ENCODE results near the gene DCST2. TPM values are rescaled to one million over a fixed set of nuclear protein-coding genes. Genes with fewer than 3 reads are reported as not detected.

DCST2 gene
- total RNA-seq, 1 donor from 2014 or later, result under 0.01 TPM

DNA sequence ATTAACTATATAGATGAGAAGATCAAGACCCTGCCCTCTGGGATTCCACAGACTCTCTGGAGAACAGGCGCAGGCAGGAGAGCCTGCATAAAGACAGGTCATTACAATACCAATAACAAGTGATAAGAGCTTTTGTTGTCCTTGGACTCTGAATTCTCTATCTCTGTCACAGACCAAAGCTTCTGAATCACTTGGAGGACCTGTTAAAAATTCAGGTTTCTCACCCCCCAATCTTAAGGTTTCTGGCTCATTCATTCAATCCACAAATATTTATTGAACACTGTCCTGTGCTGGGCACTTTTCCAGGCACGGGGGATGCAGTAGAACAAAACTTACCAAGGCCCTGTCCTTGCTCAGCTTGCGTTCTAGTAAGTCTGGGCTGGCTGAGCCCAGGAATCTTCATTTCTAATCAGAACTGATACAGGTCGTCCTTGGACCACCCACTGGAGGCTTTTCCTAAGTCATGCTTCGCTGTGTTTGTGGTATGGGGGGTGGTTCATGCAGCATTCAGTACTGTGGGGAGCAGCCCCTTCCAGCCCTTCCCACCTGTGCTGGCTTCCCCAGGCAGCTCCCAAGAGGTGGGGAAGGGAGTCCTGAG is 31.4 kb upstream of the DCST2 start:
- DNase-seq (ENCODE audit: low read depth) (no peak), FAIRE-seq (no peak)
- Histone ChIP-seq H3K36me3 (ENCODE audit: control insufficient read depth, insufficient read depth, low read length) (peaks cover 24% of the 10 kb centered on the region), H3K27me3 (ENCODE audit: control insufficient read depth, insufficient read depth, low read length) (no peaks in the 10 kb centered on the region), H3K4me3 (ENCODE audit: low read depth, low read length) (no peak overlapping the region)
- TF ChIP-seq, protein P1, sequence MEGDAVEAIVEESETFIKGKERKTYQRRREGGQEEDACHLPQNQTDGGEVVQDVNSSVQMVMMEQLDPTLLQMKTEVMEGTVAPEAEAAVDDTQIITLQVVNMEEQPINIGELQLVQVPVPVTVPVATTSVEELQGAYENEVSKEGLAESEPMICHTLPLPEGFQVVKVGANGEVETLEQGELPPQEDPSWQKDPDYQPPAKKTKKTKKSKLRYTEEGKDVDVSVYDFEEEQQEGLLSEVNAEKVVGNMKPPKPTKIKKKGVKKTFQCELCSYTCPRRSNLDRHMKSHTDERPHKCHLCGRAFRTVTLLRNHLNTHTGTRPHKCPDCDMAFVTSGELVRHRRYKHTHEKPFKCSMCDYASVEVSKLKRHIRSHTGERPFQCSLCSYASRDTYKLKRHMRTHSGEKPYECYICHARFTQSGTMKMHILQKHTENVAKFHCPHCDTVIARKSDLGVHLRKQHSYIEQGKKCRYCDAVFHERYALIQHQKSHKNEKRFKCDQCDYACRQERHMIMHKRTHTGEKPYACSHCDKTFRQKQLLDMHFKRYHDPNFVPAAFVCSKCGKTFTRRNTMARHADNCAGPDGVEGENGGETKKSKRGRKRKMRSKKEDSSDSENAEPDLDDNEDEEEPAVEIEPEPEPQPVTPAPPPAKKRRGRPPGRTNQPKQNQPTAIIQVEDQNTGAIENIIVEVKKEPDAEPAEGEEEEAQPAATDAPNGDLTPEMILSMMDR (IDR thresholded peaks at IDR 0.05; ENCODE audit: insufficient read depth, low read length, severe bottlenecking), result no peak

DNA sequence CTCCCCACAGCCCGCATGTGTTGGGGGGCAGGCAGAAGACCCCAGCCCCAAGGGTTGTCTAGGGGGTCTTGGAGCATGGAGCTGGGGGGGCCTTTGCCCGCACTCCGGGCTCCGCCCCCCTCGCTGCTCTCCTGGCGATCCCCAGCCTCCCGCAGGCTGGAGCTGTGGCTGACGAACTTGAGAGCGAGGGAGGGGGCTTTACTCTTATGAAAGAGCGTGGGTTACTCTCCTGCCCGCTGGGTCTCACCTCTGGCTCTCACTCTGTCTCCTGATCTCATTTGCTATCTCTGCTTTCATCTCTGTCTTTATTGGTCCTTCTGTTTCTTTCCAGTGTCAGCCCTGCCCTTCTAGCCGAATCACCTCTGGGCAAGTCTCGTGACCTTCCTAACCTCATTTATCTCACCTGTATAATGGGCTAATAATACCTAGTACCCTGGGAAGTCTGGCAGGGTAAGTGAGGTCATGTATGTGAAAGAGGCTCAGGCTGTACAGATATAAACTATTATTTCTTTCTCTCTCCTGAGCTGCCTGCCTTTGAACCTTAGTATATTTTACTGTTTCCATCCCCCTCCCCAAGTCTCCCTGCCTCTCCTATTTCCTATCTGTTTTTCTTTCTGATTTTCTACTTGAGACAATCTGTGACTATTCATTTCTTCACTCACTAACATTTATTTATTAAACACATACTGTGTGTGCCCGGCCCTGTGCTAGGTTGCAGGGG is 30.7 kb upstream of the DCST2 start:
- FAIRE-seq, result no peak
- Histone ChIP-seq H3K27me3 (ENCODE audit: control insufficient read depth, insufficient read depth, low read length) (no peaks in the 10 kb centered on the region), H3K36me3 (ENCODE audit: control insufficient read depth, insufficient read depth, low read length) (peaks cover 28% of the 10 kb centered on the region), H3K4me3 (ENCODE audit: low read depth, low read length) (peak overlapping the region; percentile 83)
- TF ChIP-seq, protein P1 (IDR thresholded peaks at IDR 0.05; ENCODE audit: insufficient read depth, low read length, severe bottlenecking), result no peak
- peak; percentile 16 for DNase-seq (ENCODE audit: low read depth)

DNA sequence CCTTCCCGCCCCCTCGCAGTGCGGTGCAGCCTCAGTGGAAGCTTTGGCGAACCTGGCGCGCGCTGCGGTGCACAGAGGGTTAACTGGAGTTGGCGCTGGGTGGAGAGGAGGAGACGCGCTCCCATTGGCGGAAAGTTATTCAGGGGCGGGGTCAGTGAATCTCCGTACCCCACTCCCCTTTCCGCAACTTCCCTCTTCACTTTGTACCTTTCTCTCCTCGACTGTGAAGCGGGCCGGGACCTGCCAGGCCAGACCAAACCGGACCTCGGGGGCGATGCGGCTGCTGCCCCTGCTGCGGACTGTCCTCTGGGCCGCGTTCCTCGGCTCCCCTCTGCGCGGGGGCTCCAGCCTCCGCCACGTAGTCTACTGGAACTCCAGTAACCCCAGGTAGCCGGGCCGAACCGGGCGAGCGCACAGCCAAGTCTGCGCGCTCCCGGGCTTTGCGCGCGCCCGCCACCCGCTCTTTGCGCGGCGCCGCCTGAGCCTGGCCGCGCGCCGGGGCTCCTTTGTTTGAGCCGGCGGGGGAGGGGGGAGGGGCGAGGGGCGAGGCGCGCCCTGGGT is 30.0 kb upstream of the DCST2 start, which contains the start of gene EFNA4:
Gene EFNA4 (plus strand): TSS at position 191 of the 561 bp plus-strand sequence. CDS start 84 bp downstream, at position 275.
- DNase-seq (ENCODE audit: low read depth) (peak; percentile 82), FAIRE-seq (no peak)
- TF ChIP-seq, protein P1 (IDR thresholded peaks at IDR 0.05; ENCODE audit: insufficient read depth, low read length, severe bottlenecking), result no peak
- no peaks in the 10 kb centered on the region for H3K27me3 ChIP-seq (ENCODE audit: control insufficient read depth, insufficient read depth, low read length)
- peaks cover 27% of the 10 kb centered on the region for H3K36me3 ChIP-seq (ENCODE audit: control insufficient read depth, insufficient read depth, low read length)
- peak within 1 kb of the TSS; percentile 83 for H3K4me3 ChIP-seq (ENCODE audit: low read depth, low read length)

DNA sequence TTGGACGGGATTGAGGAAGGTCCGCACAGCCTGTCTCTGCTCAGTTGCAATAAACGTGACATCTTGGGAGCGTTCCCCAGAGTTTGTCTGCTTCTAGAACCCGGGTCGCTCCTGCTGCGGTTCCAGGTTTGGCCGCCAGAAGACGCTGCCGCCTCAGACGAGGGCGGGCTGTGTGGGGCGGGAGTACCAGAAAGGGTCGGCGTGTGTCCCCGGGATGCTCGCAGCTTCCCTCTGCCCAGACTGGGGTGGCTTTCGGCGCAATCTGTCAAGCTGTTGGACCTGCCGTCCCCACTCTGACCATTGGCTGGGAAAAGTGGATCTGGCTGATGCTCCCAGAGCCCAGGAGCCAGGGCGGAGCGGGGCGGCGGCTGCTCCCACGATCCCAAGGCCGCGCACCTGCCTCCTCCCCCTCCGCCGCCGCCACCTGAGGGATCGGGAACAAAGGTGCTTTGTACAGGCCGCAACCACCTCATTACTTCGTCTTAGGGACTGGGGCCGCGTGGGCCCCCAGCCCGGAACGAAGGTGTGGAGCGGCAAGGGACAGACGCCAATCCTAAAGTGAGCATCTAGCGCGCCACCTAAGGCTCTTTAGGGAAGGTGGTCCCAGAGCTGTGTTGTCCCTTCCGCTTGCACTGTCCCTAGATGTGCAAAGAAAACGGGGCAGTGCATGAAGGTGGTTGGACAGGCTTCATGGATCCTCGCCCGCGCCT is 29.3 kb upstream of the DCST2 start:
- no peaks in the 10 kb centered on the region for H3K27me3 ChIP-seq (ENCODE audit: control insufficient read depth, insufficient read depth, low read length)
- H3K4me3 ChIP-seq (ENCODE audit: low read depth, low read length), result no peak overlapping the region
- no peak for FAIRE-seq
- TF ChIP-seq, protein P1 (IDR thresholded peaks at IDR 0.05; ENCODE audit: insufficient read depth, low read length, severe bottlenecking), result peak; percentile 90
- peak; percentile 18 for DNase-seq (ENCODE audit: low read depth)
- peaks cover 33% of the 10 kb centered on the region for H3K36me3 ChIP-seq (ENCODE audit: control insufficient read depth, insufficient read depth, low read length)

DNA sequence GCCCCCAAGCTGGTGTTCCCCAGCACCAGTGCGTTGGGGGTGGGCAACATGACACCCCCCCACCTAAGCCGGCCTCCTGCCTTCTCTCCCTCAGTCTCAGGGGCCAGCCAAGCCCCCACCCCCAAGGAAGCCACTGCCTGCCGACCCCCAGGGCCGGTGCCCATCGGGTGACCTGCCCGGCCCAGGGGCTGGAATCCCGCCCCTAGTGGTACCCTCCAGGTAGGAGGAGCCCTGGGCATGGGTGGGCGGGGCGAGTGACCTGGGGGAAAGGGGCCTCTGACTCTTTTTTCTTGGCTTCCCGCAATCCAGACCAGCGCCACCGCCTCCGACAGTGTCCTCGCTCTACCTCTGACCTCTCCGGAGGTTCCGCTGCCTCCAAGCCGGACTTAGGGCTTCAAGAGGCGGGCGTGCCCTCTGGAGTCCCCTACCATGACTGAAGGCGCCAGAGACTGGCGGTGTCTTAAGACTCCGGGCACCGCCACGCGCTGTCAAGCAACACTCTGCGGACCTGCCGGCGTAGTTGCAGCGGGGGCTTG is 28.6 kb upstream of the DCST2 start:
- TF ChIP-seq, protein P1 (IDR thresholded peaks at IDR 0.05; ENCODE audit: insufficient read depth, low read length, severe bottlenecking), result no peak
- H3K4me3 ChIP-seq (ENCODE audit: low read depth, low read length), result no peak overlapping the region
- DNase-seq (ENCODE audit: low read depth) (no peak), FAIRE-seq (no peak)
- H3K36me3 ChIP-seq (ENCODE audit: control insufficient read depth, insufficient read depth, low read length), result peaks cover 38% of the 10 kb centered on the region
- H3K27me3 ChIP-seq (ENCODE audit: control insufficient read depth, insufficient read depth, low read length), result no peaks in the 10 kb centered on the region

All from bronchial epithelial cell (primary cell).